ENCODE results near the gene VARS1.

The VARS1 gene

GRCh38 chr6:31768363-31769257 is 26.9 kb downstream of the VARS1 start:
- DNase-seq: no peak

- no peak for DNase-seq
Observed at GRCh38 chr6:31767096-31767645, 28.4 kb downstream of the VARS1 start.

GRCh38 chr6:31765910-31766794 is 29.4 kb downstream of the VARS1 start:
- no peak for DNase-seq

GRCh38 chr6:31765559-31765909 is 30.0 kb downstream of the VARS1 start:
- DNase-seq: no peak

- no peak for DNase-seq
Observed at GRCh38 chr6:31764198-31764597, 31.4 kb downstream of the VARS1 start.

- DNase-seq: no peak
Observed at GRCh38 chr6:31763619-31763940, 32.0 kb downstream of the VARS1 start.

- no peak for DNase-seq
Observed at GRCh38 chr6:31762878-31763618, 32.5 kb downstream of the VARS1 start.

GRCh38 chr6:31762356-31762755 is 33.2 kb downstream of the VARS1 start, which contains the start of gene SAPCD1:
Gene SAPCD1 (plus strand): TSS chr6:31762656. CDS start chr6:31763055, 399 bp downstream.
- DNase-seq: no peak

- DNase-seq: no peak
Observed at GRCh38 chr6:31761343-31761742, 34.2 kb downstream of the VARS1 start.

GRCh38 chr6:31760790-31761189 is 34.8 kb downstream of the VARS1 start:
- no peak for DNase-seq

- no peak for DNase-seq
Observed at GRCh38 chr6:31758281-31758680, 37.3 kb downstream of the VARS1 start.

GRCh38 chr6:31752739-31753319 is 42.7 kb downstream of the VARS1 start:
- no peak for DNase-seq

- no peak for DNase-seq
Observed at GRCh38 chr6:31750411-31751022, 45.0 kb downstream of the VARS1 start.

- DNase-seq: no peak
Observed at GRCh38 chr6:31749301-31750036, 46.1 kb downstream of the VARS1 start.

Measured in activated CD8-positive, alpha-beta memory T cell treated with anti-CD3 and anti-CD28 coated beads, Interleukin-2, amount 50 U/mL, for 4 hours (primary cell).